Left lung (tissue), 10 donors: Measurements from ENCODE around the gene SMCO4. TPM values are rescaled to one million over a fixed set of nuclear protein-coding genes. Genes with fewer than 3 reads are reported as not detected.

Experiments
- ATAC-seq: fragments of 200-7000 bp; cut with Tn5 transposase; one replicate; pipeline ENCODE4 v1.9.1; 2020; ENCODE audit warnings: moderate library complexity
- DNase-seq, 4 donors: peaks; one replicate each; pipeline ENCODE4 v3.0.0-alpha.2; 2013 to 2020
- H3K27ac ChIP-seq, 2 donors: fragments of 200-600 bp; sonication (generic) in 1 of 2; one replicate each; pipeline versions ENCODE4 v1.5.0 to v1.8.0; 2020 to 2021
- H3K27me3 ChIP-seq, 2 donors: fragments of 200-600 bp; sonication (generic) in 1 of 2; one replicate each; pipeline versions ENCODE4 v1.5.0 to v1.8.0; 2020 to 2021
- H3K36me3 ChIP-seq, 2 donors: fragments of 200-600 bp; sonication (generic) in 1 of 2; one replicate each; pipeline versions ENCODE4 v1.5.0 to v1.8.0; 2020 to 2021
- H3K4me1 ChIP-seq, 2 donors: fragments of 200-600 bp; one replicate each; pipeline ENCODE4 v1.8.0; 2021
- H3K4me3 ChIP-seq, 2 donors: fragments of 200-600 bp; sonication (generic) in 1 of 2; one replicate each; pipeline versions ENCODE4 v1.5.0 to v1.8.0; 2020 to 2021; ENCODE audit warnings: mild to moderate bottlenecking in 1 of 2
- H3K9me3 ChIP-seq, 2 donors: fragments of 200-600 bp; sonication (generic) in 1 of 2; one replicate each; pipeline versions ENCODE4 v1.5.0 to v1.8.0; 2020 to 2021
- intact Hi-C, 2 donors: fragments of 100-400 bp; cut with DNase I; formaldehyde crosslinking; loops; one replicate each; pipeline versions ENCODE4 v1.11.2 to v1.14.2; 2022
- polyA plus RNA-seq, 6 donors: library from polyadenylated mRNA; unstranded; fragments of 120-200 nt; gene quantifications; one replicate each; pipeline ENCODE4 v1.2.1, GENCODE V29; 2013; ENCODE audit not compliant: insufficient read length in 6 of 6
- total RNA-seq, 2 donors: library from RNA; stranded (reverse); fragmentation: NEBNext Ultra II Directional; extraction: Animal tissue kit (Norgen Biotek cat#: 25700); gene quantifications; one replicate each; pipeline ENCODE4 v1.2.1, GENCODE V29; 2021
- TF ChIP-seq, protein P1 (sequence below), 2 donors: fragments of 200-600 bp; sonication (generic) in 1 of 2; IDR thresholded peaks; one replicate each; pipeline versions ENCODE4 v1.5.0 to v1.8.0; 2021; ENCODE audit warnings: antibody characterized with exemption in 2 of 2
- donor health status: DM: no; HTN: yes; CAD: no.
- donor health status: DM: no; HTN: no; CAD: no.

Gene SMCO4
- total and polyA plus RNA-seq, 8 donors: 14.4 to 56.0 (median 18.5) TPM

DNA sequence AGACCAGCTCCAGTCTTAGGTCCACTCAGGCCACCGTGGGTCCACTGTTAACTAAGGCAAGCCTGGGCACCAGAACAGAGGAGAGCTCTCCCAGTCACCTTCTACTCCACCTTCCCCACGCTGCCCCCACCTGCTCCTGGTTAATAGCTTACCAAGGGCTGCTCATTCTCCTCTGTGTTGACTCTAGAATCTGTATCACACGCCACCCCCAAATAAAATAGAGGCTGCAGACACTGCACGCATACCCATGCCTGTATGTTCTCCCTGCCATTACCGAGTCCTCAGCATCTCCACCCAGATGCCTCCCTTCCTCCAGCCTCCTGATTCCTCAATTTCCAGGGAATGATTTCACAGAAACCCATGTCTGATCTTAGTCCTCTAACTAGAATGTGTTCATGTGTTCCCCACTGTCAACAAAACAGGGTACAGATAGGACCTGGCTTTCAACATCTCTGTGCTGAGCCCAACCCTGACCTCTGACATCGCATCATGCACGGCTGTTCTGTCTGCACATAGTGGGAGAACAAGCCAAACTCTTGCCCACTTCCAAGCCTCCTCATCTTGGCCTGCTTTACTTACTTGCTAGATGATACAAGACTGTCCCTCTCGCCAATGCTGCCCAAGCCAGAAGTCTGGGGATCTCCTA, 49.8 kb downstream of the SMCO4 start:
- no peaks in the 10 kb centered on the region for H3K27me3 ChIP-seq
- TF ChIP-seq, protein P1, sequence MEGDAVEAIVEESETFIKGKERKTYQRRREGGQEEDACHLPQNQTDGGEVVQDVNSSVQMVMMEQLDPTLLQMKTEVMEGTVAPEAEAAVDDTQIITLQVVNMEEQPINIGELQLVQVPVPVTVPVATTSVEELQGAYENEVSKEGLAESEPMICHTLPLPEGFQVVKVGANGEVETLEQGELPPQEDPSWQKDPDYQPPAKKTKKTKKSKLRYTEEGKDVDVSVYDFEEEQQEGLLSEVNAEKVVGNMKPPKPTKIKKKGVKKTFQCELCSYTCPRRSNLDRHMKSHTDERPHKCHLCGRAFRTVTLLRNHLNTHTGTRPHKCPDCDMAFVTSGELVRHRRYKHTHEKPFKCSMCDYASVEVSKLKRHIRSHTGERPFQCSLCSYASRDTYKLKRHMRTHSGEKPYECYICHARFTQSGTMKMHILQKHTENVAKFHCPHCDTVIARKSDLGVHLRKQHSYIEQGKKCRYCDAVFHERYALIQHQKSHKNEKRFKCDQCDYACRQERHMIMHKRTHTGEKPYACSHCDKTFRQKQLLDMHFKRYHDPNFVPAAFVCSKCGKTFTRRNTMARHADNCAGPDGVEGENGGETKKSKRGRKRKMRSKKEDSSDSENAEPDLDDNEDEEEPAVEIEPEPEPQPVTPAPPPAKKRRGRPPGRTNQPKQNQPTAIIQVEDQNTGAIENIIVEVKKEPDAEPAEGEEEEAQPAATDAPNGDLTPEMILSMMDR (IDR thresholded peaks at IDR 0.05): no peak
- DNase-seq (no peak), ATAC-seq (peak; percentile 55)
- H3K9me3 ChIP-seq: no peaks in the 10 kb centered on the region
- peaks cover 0 to 12% of the 10 kb centered on the region in 2 donors for H3K4me1 ChIP-seq
- no peak overlapping the region for H3K4me3 ChIP-seq
- H3K36me3 ChIP-seq: peaks cover 0 to 10% of the 10 kb centered on the region in 2 donors
- H3K27ac ChIP-seq: no peak overlapping the region
- intact Hi-C loops: no loop called here

DNA sequence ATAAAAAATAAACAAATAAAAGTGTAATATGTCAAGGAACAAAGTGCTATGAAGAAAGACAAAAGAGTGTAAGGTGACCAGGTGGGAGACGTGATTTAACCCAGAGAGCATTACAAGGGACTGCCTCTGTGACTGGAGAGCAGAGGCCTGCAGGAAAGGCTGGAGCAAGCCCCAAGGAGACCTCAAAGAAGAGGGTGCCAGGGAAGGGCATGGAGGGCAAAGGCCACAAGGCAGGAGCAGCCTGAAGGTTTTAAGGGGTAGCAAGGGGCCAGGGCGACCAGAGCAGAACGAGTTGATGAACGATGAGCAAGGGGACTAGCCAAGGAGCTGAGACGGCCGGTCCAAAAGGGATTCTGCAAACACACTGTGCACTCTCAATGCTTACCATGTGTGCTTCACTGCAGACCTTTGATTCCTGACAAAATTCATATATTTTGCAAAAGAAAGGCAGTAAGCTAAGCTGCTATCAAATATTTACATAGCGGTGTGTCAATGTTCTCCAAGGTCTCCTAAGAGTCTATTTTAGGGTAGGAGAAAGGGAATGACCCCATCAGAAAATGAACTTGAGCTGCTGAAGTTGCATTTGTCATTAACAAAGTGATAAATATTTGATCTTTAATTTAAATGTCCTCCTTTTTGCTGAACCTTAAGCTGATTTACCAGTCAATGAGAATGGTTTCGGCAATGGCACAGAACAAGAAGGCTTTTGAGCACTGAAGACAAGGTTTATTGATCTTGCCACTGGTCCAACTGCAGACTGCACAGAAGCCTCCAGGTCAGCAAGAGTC, 50.5 kb downstream of the SMCO4 start:
- Histone ChIP-seq H3K27me3 (no peaks in the 10 kb centered on the region), H3K4me3 (no peak overlapping the region), H3K27ac (no peak overlapping the region), H3K9me3 (no peaks in the 10 kb centered on the region), H3K36me3 (peaks cover 0 to 14% of the 10 kb centered on the region in 2 donors), H3K4me1 (peaks cover 0 to 5% of the 10 kb centered on the region in 2 donors)
- TF ChIP-seq, protein P1 (IDR thresholded peaks at IDR 0.05): no peak
- DNase-seq: no peak
- intact Hi-C loops: no loop called here
- ATAC-seq: no peak

DNA sequence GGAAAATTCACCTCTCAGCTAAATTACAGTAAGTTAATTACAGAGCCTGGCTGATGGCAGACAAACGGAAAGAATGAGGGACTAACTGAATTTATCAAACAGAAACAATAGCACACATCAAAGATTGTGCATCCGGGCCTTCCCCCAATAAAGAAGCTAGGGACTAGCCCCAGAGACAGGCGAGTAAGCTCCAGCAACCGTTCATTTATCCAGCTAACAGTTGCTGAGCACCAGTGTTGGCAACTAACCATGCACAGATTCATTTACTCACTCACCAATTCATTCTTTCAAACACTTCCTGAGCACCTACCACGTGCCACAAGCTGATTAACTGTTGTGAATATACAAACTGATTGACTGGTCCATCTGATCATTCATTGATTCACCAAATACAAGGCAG, 51.2 kb downstream of the SMCO4 start:
- Histone ChIP-seq H3K4me3 (no peak overlapping the region), H3K27me3 (no peaks in the 10 kb centered on the region), H3K27ac (no peak overlapping the region), H3K36me3 (peaks cover 0 to 13% of the 10 kb centered on the region in 2 donors), H3K9me3 (no peaks in the 10 kb centered on the region), H3K4me1 (peaks cover 0 to under 1% of the 10 kb centered on the region in 2 donors)
- ATAC-seq: no peak
- intact Hi-C loops: no loop called here
- no peak for DNase-seq
- TF ChIP-seq, protein P1 (IDR thresholded peaks at IDR 0.05): no peak

DNA sequence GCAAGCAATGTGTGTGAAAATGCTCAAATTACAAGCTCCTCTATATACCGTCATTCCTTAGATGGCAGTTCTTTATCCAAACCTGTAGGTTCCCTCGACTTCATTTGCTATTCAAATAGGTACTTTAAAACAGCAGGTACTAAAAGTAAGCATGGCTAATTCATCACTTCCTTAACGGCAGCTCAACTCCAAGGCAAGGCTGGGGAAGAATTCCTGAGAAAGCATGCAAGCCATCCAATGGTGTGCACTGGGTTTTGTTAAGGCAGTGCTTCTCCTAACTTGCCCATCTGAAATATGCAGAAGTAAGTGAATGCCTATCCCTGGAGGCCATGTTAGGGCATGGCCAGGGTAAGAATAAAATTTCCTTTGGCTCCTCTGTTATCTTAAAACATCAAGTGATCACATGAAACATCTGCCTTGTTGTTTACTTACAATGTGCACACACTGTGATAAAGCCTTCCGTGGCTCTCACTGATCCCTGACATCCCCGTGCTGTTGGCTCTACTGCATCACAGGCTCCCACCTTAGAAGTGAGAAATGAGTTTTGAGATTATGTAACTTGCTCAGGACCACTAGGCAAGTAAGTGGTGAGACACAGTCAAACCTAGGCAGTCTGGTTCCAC, 52.1 kb downstream of the SMCO4 start:
- ATAC-seq (no peak), DNase-seq (no peak)
- TF ChIP-seq, protein P1 (IDR thresholded peaks at IDR 0.05): no peak
- no peaks in the 10 kb centered on the region for H3K9me3 ChIP-seq
- peaks cover 0 to 13% of the 10 kb centered on the region in 2 donors for H3K36me3 ChIP-seq
- no peak overlapping the region for H3K4me3 ChIP-seq
- H3K27ac ChIP-seq: no peak overlapping the region
- H3K27me3 ChIP-seq: no peaks in the 10 kb centered on the region
- intact Hi-C loops: no loop called here
- H3K4me1 ChIP-seq: peaks cover 0 to 2% of the 10 kb centered on the region in 2 donors

DNA sequence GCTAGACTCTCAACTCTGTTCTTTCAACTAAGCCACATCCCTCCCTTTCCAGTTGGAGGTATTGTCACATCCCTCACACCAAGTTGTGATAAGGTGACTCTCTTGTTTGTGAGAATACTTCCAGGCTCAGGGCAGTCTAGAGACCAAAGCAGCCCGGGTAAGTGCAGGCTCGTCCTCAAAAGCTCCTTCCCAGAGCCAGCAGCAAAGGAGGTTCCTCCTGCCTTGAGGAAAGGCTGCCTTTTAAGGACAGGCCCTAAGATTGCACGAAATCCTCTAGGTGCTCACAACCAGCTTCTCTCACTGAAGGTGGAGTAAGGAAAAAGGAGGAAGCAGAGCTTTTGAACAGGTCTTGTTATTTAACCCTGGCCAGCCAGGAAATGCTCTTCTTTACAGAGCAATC, 53.4 kb downstream of the SMCO4 start:
- H3K27ac ChIP-seq: no peak overlapping the region

More for the DNA sequence above, 53.4 kb downstream of the SMCO4 start:
- peaks cover 0 to 2% of the 10 kb centered on the region in 2 donors for H3K4me1 ChIP-seq
- H3K4me3 ChIP-seq: no peak overlapping the region
- ATAC-seq: no peak
- no peak for DNase-seq
- TF ChIP-seq, protein P1 (IDR thresholded peaks at IDR 0.05): no peak
- H3K9me3 ChIP-seq: no peaks in the 10 kb centered on the region
- no peaks in the 10 kb centered on the region for H3K27me3 ChIP-seq
- H3K36me3 ChIP-seq: peaks cover 0 to 13% of the 10 kb centered on the region in 2 donors
- intact Hi-C loops: no loop called here
